WTC11 (cell line): ENCODE measurements around the gene IQCC. TPM values are rescaled to one million over a fixed set of nuclear protein-coding genes. Genes with fewer than 3 reads are reported as not detected.

Source experiments
- ATAC-seq: fragments of 200-7000 bp; cut with Tn5 transposase; 2 replicates; pipeline ENCODE4 v1.10.0; 2021; ENCODE audit warnings: mild to moderate bottlenecking, moderate library complexity
- CTCF ChIA-PET: fragments of 300-600 bp; sonication (Branson Sonifier 250); formaldehyde crosslinking; loops from one replicate; lab custom pipeline; 2021; ENCODE audit warnings: antibody characterized with exemption; lab: Charles Lee
- POLR2A ChIA-PET: fragments of 350-600 bp; sonication (Branson Sonifier 250); formaldehyde crosslinking; loops from one replicate; lab custom pipeline; 2021; ENCODE audit warnings: antibody characterized with exemption; lab: Charles Lee
- DNase-seq: peaks from one replicate; pipeline ENCODE4 v3.0.0; 2021; ENCODE audit warnings: low spot score
- H3K27ac Mint-ChIP-seq: 2 replicates; pipeline ENCODE4 v1.8.0; 2021; ENCODE audit warnings: mixed read lengths
- H3K27me3 Mint-ChIP-seq: 2 replicates; pipeline ENCODE4 v1.8.0; 2021; ENCODE audit warnings: low read depth, mild to moderate bottlenecking, moderate library complexity, mixed read lengths
- H3K36me3 Mint-ChIP-seq: 2 replicates; pipeline ENCODE4 v1.8.0; 2021; ENCODE audit warnings: mixed read lengths
- H3K4me1 Mint-ChIP-seq: 2 replicates; pipeline ENCODE4 v1.8.0; 2022; ENCODE audit warnings: mixed read lengths
- H3K4me3 Mint-ChIP-seq: 2 replicates; pipeline ENCODE4 v1.8.0; 2021; ENCODE audit warnings: mild to moderate bottlenecking, moderate library complexity, mixed read lengths
- H3K9me3 Mint-ChIP-seq: 2 replicates; pipeline ENCODE4 v1.8.0; 2021; ENCODE audit warnings: mixed read lengths
- AFF4 ChIP-seq: sonication (generic); formaldehyde crosslinking; IDR thresholded peaks from 2 replicates; pipeline ENCODE4 v1.8.1; 2023; ENCODE audit warnings: mild to moderate bottlenecking, missing genetic modification reagents, borderline replicate concordance
- ATF1 ChIP-seq: sonication (generic); formaldehyde crosslinking; IDR thresholded peaks from 2 replicates; pipeline ENCODE4 v1.8.1; 2023; ENCODE audit warnings: mild to moderate bottlenecking, moderate library complexity, missing genetic modification reagents
- ATF6 ChIP-seq: sonication (generic); formaldehyde crosslinking; IDR thresholded peaks from 2 replicates; pipeline ENCODE4 v1.8.1; 2023; ENCODE audit warnings: mild to moderate bottlenecking, missing genetic modification reagents
- CREM ChIP-seq: sonication (generic); formaldehyde crosslinking; IDR thresholded peaks from 2 replicates; pipeline ENCODE4 v1.8.1; 2022; ENCODE audit warnings: mild to moderate bottlenecking, missing genetic modification reagents, moderate library complexity
- ERG ChIP-seq: fragments of 250-450 bp; sonication (Bioruptor Pico); IDR thresholded peaks from 2 replicates; pipeline ENCODE4 v1.8.0; 2021; ENCODE audit warnings: mild to moderate bottlenecking
- FOXP1 ChIP-seq: sonication (generic); formaldehyde crosslinking; IDR thresholded peaks from 2 replicates; pipeline ENCODE4 v1.8.0; 2022; ENCODE audit warnings: missing genetic modification reagents, mild to moderate bottlenecking, moderate library complexity, borderline replicate concordance
- JAZF1 ChIP-seq: fragments of 250-450 bp; sonication (Bioruptor Pico); IDR thresholded peaks from 2 replicates; pipeline ENCODE4 v1.9.0; 2021; ENCODE audit warnings: moderate library complexity, mild to moderate bottlenecking, inconsistent platforms
- NFATC4 ChIP-seq: fragments of 250-450 bp; sonication (Bioruptor Pico); IDR thresholded peaks from 2 replicates; pipeline ENCODE4 v1.9.0; 2021; ENCODE audit warnings: mild to moderate bottlenecking
- NFYB ChIP-seq: sonication (generic); formaldehyde crosslinking; conservative IDR thresholded peaks from 2 replicates; pipeline ENCODE4 v1.8.0; 2022; ENCODE audit warnings: low read depth, missing genetic modification reagents
- OVOL2 ChIP-seq: fragments of 250-450 bp; sonication (Bioruptor Pico); IDR thresholded peaks from 2 replicates; pipeline ENCODE4 v1.9.0; 2021; ENCODE audit warnings: mild to moderate bottlenecking, borderline replicate concordance
- ZNF138 ChIP-seq: sonication (generic); formaldehyde crosslinking; conservative IDR thresholded peaks from 2 replicates; pipeline ENCODE4 v1.8.1; 2022; ENCODE audit warnings: mild to moderate bottlenecking, moderate library complexity, missing genetic modification reagents
- ZNF219 ChIP-seq: sonication (generic); formaldehyde crosslinking; IDR thresholded peaks from 2 replicates; pipeline ENCODE4 v1.8.0; 2023; ENCODE audit warnings: missing genetic modification reagents, mild to moderate bottlenecking, borderline replicate concordance
- ZNF512 ChIP-seq: sonication (generic); formaldehyde crosslinking; IDR thresholded peaks from 2 replicates; pipeline ENCODE4 v1.8.1; 2022; ENCODE audit warnings: missing genetic modification reagents, borderline replicate concordance
- total RNA-seq: library from RNA; stranded (reverse); gene quantifications from 3 replicates; pipeline ENCODE4 v1.2.3, GENCODE V29; 2021

Gene IQCC
- total RNA-seq, 1 experiment from 2014 or later, result 5.2 TPM

GRCh38 chr1:32255072-32256071 lies 49.9 kb downstream of the IQCC start:
- DNase-seq (no peak), ATAC-seq (no peak)
- CTCF ChIA-PET, result interaction anchor here (0.9 kb wide), 1 partner anchor 40 kb away, joined by 5 read pairs; no protein-coding TSS in a partner anchor
- POLR2A ChIA-PET, result no interaction called here
- Mint-ChIP-seq H3K4me3 (no peak overlapping the region), H3K9me3 (no peaks in the 10 kb centered on the region), H3K27me3 (peaks cover 4% of the 10 kb centered on the region), H3K27ac (no peak overlapping the region), H3K36me3 (no peaks in the 10 kb centered on the region), H3K4me1 (peaks cover 19% of the 10 kb centered on the region)
- no peak for TF ChIP-seq AFF4 (CRISPR knock-in tag)
- no peak for TF ChIP-seq JAZF1 (CRISPR knock-in tag)
- TF ChIP-seq ERG (CRISPR knock-in tag), result no peak
- no peak for TF ChIP-seq OVOL2
- TF ChIP-seq NFATC4, result no peak
- no peak for TF ChIP-seq ZNF512
- no peak for TF ChIP-seq ZNF219
- no peak for TF ChIP-seq ZNF138 (CRISPR knock-in tag)
- no peak for TF ChIP-seq NFYB (CRISPR knock-in tag)
- TF ChIP-seq ATF1 (CRISPR knock-in tag), result no peak

- H3K9me3 Mint-ChIP-seq, result no peaks in the 10 kb centered on the region
- CTCF ChIA-PET, result interaction anchor here (5.0 kb wide), 1 partner anchor 8 kb away, joined by 38 read pairs; no protein-coding TSS in a partner anchor
- DNase-seq, result no peak
- peaks cover 8% of the 10 kb centered on the region for H3K4me1 Mint-ChIP-seq
- H3K36me3 Mint-ChIP-seq, result no peaks in the 10 kb centered on the region
- ATAC-seq, result no peak
- no peak overlapping the region for H3K4me3 Mint-ChIP-seq
- peaks cover 3% of the 10 kb centered on the region for H3K27me3 Mint-ChIP-seq
- TF ChIP-seq FOXP1 (CRISPR knock-in tag), result no peak
- TF ChIP-seq CREM (CRISPR knock-in tag), result no peak
- no peak for TF ChIP-seq ERG (CRISPR knock-in tag)
- no peak for TF ChIP-seq ATF6 (CRISPR knock-in tag)
- POLR2A ChIA-PET, result no interaction called here
- no peak overlapping the region for H3K27ac Mint-ChIP-seq
These were observed 51.2 kb downstream of the IQCC start for GRCh38 chr1:32256473-32257226.
